Measurements from ENCODE around the gene SMCHD1.
"Not testable (repeated sequence)": the region's sequence is repeated elsewhere in the genome, so short reads cannot be mapped to it uniquely, and the experiment has no call there.

Gene SMCHD1

GRCh38 chr18:2716394-2717326 is 61.1 kb downstream of the SMCHD1 start:
- no peak for DNase-seq (ENCODE audit: low spot score)

- no peak for DNase-seq (ENCODE audit: low spot score)
Observed at GRCh38 chr18:2717407-2717806, 61.9 kb downstream of the SMCHD1 start.

- DNase-seq (ENCODE audit: low spot score): no peak
Observed at GRCh38 chr18:2719040-2719439, 63.5 kb downstream of the SMCHD1 start.

GRCh38 chr18:2723207-2723606 is 67.7 kb downstream of the SMCHD1 start:
- DNase-seq (ENCODE audit: low spot score): peak; percentile 37

- no peak for DNase-seq (ENCODE audit: low spot score)
Observed at GRCh38 chr18:2729757-2730156, 74.2 kb downstream of the SMCHD1 start.

- no peak for DNase-seq (ENCODE audit: low spot score)
Observed at GRCh38 chr18:2736823-2737222, 81.3 kb downstream of the SMCHD1 start.

GRCh38 chr18:2740082-2740481 is 84.6 kb downstream of the SMCHD1 start:
- not testable (repeated sequence) for DNase-seq (ENCODE audit: low spot score)

GRCh38 chr18:2746274-2746673 is 90.7 kb downstream of the SMCHD1 start:
- DNase-seq (ENCODE audit: low spot score): no peak

- no peak for DNase-seq (ENCODE audit: low spot score)
Observed at GRCh38 chr18:2758309-2758708, 102.8 kb downstream of the SMCHD1 start.

- DNase-seq (ENCODE audit: low spot score): no peak
Observed at GRCh38 chr18:2774669-2775068, 119.1 kb downstream of the SMCHD1 start.

GRCh38 chr18:2776601-2777000 is 121.1 kb downstream of the SMCHD1 start:
- no peak for DNase-seq (ENCODE audit: low spot score)

- no peak for DNase-seq (ENCODE audit: low spot score)
Observed at GRCh38 chr18:2777241-2777640, 121.7 kb downstream of the SMCHD1 start.

GRCh38 chr18:2780750-2781149 is 125.2 kb downstream of the SMCHD1 start:
- DNase-seq (ENCODE audit: low spot score): no peak

GRCh38 chr18:2787225-2787624 is 131.7 kb downstream of the SMCHD1 start:
- DNase-seq (ENCODE audit: low spot score): no peak

- no peak for DNase-seq (ENCODE audit: low spot score)
Observed at GRCh38 chr18:2792395-2792794, 136.9 kb downstream of the SMCHD1 start.

GRCh38 chr18:2794159-2794558 is 138.6 kb downstream of the SMCHD1 start:
- DNase-seq (ENCODE audit: low spot score): no peak

GRCh38 chr18:2797951-2798350 is 142.4 kb downstream of the SMCHD1 start:
- no peak for DNase-seq (ENCODE audit: low spot score)

- no peak for DNase-seq (ENCODE audit: low spot score)
Observed at GRCh38 chr18:2799369-2799768, 143.8 kb downstream of the SMCHD1 start.

GRCh38 chr18:2805970-2806943 is 150.7 kb downstream of the SMCHD1 start:
- DNase-seq (ENCODE audit: low spot score): no peak

- not testable (repeated sequence) for DNase-seq (ENCODE audit: low spot score)
Observed at GRCh38 chr18:2808640-2809039, 153.1 kb downstream of the SMCHD1 start.

- not testable (repeated sequence) for DNase-seq (ENCODE audit: low spot score)
Observed at GRCh38 chr18:2809666-2810183, 154.2 kb downstream of the SMCHD1 start.

- no peak for DNase-seq (ENCODE audit: low spot score)
Observed at GRCh38 chr18:2811416-2811815, 155.9 kb downstream of the SMCHD1 start.
